ENCODE measurements around the gene ETS2. TPM values are rescaled to one million over a fixed set of nuclear protein-coding genes. Genes with fewer than 3 reads are reported as not detected.

Gene ETS2
- total and polyA plus RNA-seq, 2 of the 4 experiments (the other 2 are of a cell fraction), result 21.3 to 21.7 TPM

- no peak overlapping the region for H3K4me2 ChIP-seq (ENCODE audit: low read depth, low read length)
- TF ChIP-seq MXI1 (IDR thresholded peaks at IDR 0.05; ENCODE audit: borderline replicate concordance, low read depth, low read length) (no peak), NFE2L2 (IDR thresholded peaks at IDR 0.05; ENCODE audit: low read depth, low read length) (no peak), MAFK (IDR thresholded peaks at IDR 0.05; ENCODE audit: low read depth, low read length) (no peak), POLR2A (IDR thresholded peaks at IDR 0.05; ENCODE audit: low read depth, low read length) (no peak)
- no peak overlapping the region for H2AFZ ChIP-seq (replicated peaks; ENCODE audit: low read length, poor library complexity)
- no peak overlapping the region for H3K4ac ChIP-seq (ENCODE audit: low read depth, low read length)
- no peak overlapping the region for H2BK120ac ChIP-seq (ENCODE audit: low read depth, low read length)
- H4K5ac ChIP-seq (ENCODE audit: low read depth, low read length), result no peak overlapping the region
- no peaks in the 10 kb centered on the region for H3K27me3 ChIP-seq (ENCODE audit: control insufficient read depth, insufficient read depth, low read length)
- peak overlapping the region; percentile 53; the same call in 1 of the 2 replicates for H2BK20ac ChIP-seq (ENCODE audit: low read depth, low read length)
- no peak for ATAC-seq (ENCODE audit: low read depth)
- no peaks in the 10 kb centered on the region for H4K20me1 ChIP-seq (ENCODE audit: insufficient read depth, low read length)
- ChIA-PET POLR2A (ENCODE audit: unreplicated experiment) (no interaction called here), CTCF (no interaction called here)
- no peak overlapping the region for H3K56ac ChIP-seq (ENCODE audit: extremely low read depth, insufficient read depth, low read length)
- intact Hi-C loops (cut with micrococcal nuclease) (no loop called here), in situ Hi-C loops (cut with MboI; ENCODE audit: low sequenced_read_pairs) (no loop called here), dilution Hi-C loops (cut with HindIII; ENCODE audit: low sequenced_read_pairs, unreplicated experiment) (no loop called here)
- no peak for DNase-seq
- no peak overlapping the region for H3K4me3 ChIP-seq (ENCODE audit: insufficient read depth, low read depth, low read length)
- H3K18ac ChIP-seq (ENCODE audit: low read depth, low read length), result no peak overlapping the region
- H2AK5ac ChIP-seq (ENCODE audit: low read depth, low read length), result peak overlapping the region; percentile 4; the same call in 1 of the 2 replicates
- no peak overlapping the region for H4K8ac ChIP-seq (ENCODE audit: low read depth in 2 of 2, low read length in 2 of 2)
- H4K91ac ChIP-seq (ENCODE audit: insufficient read depth, low read depth, low read length), result no peak overlapping the region
- H3K36me3 ChIP-seq (ENCODE audit: control insufficient read depth, insufficient read depth, low read length), result no peaks in the 10 kb centered on the region
- H3K4me1 ChIP-seq (ENCODE audit: control insufficient read depth, insufficient read depth, low read length), result peaks cover 25% of the 10 kb centered on the region
- no peaks in the 10 kb centered on the region for H3K9me3 ChIP-seq (ENCODE audit: control insufficient read depth, insufficient read depth, low read length)
- WGBS, 2 experiments (ENCODE audit: extremely low coverage in 2 of 2, insufficient read length in 1 of 2), result 92% methylated on average over 2 of the region's 3 CpGs; no CpG with 5 or more reads in 1 of the 2 experiments
- H2BK15ac ChIP-seq (ENCODE audit: low read depth, low read length), result no peak overlapping the region
- H3K23ac ChIP-seq (ENCODE audit: low read depth, low read length), result no peak overlapping the region
- H3K14ac ChIP-seq (replicated peaks; ENCODE audit: low read depth, low read length), result no peak overlapping the region
- H3K9me1 ChIP-seq (ENCODE audit: insufficient read depth, low read length), result peaks cover 15% of the 10 kb centered on the region
- no peak overlapping the region for H3K27ac ChIP-seq (ENCODE audit: insufficient read depth, low read length)
- no peak overlapping the region for H2AK9ac ChIP-seq (replicated peaks; ENCODE audit: low read depth, low read length, poor library complexity)
- no peaks in the 10 kb centered on the region for H3K79me1 ChIP-seq (ENCODE audit: low read depth in 1 of 2, low read length in 2 of 2)
- no peak overlapping the region for H3K9ac ChIP-seq (ENCODE audit: low read depth, low read length)
- H2BK5ac ChIP-seq (ENCODE audit: low read depth, low read length, poor library complexity, severe bottlenecking), result no peak overlapping the region
- no TSS peak for BruUV-seq (replicated peaks)
Observed at GRCh38 chr21:38834725-38835124, 29.0 kb downstream of the ETS2 start.

Data from IMR-90 (cell line).